ENCODE results near the gene CEP72.
"Not testable (repeated sequence)": the region's sequence is repeated elsewhere in the genome, so short reads cannot be mapped to it uniquely, and the experiment has no call there.

CEP72 gene

DNA sequence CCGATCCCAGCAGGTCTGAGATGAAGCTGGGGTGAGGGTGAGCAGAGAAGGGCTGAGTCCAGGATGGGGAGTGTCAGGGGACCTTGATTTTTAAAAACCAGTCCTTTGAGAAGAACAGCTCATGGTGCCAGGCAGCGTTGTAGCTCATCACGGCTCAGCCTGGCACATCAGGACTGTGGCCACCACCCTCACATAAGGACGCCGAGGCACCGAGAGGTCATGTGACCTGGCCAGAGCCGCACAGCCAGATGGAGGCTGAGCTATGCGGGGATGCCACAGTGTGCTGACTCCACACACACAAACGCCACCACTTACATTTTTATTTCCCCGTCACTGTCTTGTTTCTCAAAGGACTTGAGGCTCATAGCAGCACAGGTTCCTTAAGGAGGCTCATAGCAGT lies 32.9 kb upstream of the CEP72 start:
- Histone ChIP-seq H3K4me3 (no peak overlapping the region), H3K27ac (no peak overlapping the region)

- H3K4me3 ChIP-seq: no peak overlapping the region
- no peak overlapping the region for H3K27ac ChIP-seq
Observed at GRCh38 chr5:579746-580366, 32.3 kb upstream of the CEP72 start.

DNA sequence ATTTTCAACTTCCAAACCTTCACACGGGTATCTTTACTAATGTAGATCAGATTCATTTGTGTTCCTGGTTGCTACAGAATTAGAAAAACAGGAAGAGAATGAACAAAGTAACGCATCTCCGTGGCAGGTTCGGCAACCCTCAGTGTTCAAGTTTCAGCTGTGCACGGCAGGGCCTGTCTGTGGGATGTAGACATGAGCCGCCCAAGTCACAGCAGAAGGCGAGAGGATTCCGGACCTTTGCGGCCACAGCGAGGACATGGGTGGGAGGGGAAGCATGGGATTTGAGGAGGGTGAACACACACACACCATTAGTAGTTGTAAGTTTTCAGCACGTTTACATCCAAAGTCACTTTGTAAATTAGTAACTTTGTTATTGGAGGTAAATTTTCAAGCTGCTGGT lies 31.7 kb upstream of the CEP72 start:
- H3K27ac ChIP-seq: no peak overlapping the region
- H3K4me3 ChIP-seq: no peak overlapping the region

DNA sequence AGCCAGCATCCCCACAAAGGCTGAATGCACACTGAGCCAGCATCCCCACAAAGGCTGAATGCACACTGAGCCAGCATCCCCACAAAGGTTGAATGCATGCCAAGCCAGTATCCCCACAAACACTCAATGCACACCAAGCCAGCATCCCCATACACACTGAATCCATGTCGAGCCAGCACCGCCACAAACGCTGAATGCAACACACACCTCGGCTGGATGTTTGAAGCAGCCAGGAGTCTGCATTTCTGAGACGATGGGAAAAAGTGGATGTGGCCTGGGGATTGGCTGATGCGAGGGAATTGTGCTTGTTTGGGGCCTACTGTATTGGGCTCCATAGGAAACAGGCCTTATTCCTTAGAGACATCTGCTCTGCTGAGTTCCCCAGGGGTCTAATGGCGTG lies 30.9 kb upstream of the CEP72 start:
- H3K4me3 ChIP-seq: no peak overlapping the region
- no peak overlapping the region for H3K27ac ChIP-seq

DNA sequence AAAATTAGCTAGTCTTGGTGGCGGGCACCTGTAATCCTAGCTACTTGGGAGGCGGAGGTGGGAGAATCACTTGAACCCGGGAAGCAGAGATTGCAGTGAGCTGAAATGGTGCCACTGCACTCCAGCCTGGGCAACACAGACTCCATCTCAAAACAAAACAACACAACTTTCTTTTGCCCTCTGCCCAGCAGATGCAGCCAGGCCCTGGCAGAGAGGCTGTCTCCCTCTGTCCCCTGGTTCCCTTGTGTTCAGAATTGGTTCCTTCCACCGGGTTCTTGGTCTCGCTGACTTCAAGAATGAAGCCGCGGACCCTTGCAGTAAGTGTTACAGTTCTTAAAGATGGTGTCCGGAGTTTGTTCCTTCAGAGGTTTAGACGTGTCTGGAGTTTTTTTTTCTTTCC lies 30.2 kb upstream of the CEP72 start:
- no peak overlapping the region for H3K27ac ChIP-seq

DNA sequence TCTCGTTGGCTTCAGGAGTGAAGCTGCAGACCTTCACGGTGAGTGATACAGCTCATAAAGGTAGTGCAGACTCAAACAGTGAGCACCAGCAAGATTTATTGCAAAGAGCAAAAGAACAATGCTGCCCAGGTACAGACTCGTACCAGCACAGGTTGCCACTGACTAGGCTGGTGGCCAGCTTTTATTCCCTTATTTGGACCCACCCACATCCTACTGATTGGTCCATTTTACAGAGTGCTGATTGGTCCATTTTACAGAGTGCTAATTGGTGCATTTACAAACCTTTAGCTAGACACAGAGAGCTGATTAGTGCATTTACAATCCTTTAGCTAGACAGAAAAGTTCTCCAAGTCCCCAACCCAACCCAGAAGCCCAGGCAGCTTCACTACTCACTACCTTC lies 29.7 kb upstream of the CEP72 start:
- not testable (repeated sequence) for H3K4me3 ChIP-seq, H3K27ac ChIP-seq

More for the DNA sequence above, 30.2 kb upstream of the CEP72 start:
- H3K4me3 ChIP-seq: no peak overlapping the region

DNA sequence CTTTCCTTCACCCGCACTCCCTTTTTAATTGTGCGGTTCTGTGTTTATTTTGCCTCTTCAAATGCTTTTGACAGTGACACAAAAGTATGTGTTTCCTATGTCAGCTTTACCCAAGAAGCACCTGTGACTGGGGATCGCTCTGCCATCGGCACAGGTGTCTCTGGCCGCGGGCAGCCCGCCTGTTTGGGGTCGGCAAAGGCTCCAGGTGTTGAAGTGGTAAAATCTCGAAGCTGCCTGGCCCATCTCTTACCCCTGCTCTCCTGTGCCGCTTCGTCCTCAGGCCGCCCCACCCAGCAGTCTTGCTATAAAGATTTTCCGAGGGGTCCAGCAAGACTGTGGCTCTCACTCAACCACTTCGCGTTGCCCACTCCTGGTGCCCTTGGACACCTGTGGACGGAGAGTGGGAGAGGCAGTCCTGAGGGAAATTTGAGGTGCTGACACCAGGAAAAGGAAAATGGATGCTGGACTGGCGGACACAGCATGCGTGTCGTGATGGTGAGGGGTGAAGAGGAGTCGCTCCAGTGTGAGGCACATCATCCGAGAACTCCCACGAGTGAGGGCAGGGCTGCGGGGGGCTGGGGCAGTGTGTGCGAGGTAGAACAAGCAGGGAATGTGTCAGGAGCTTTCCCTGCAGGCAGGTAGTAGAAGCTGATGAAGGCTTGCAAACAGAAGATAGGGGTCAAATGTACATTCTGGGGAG lies 29.1 kb upstream of the CEP72 start:
- Histone ChIP-seq H3K27ac (no peak overlapping the region), H3K4me3 (no peak overlapping the region)

DNA sequence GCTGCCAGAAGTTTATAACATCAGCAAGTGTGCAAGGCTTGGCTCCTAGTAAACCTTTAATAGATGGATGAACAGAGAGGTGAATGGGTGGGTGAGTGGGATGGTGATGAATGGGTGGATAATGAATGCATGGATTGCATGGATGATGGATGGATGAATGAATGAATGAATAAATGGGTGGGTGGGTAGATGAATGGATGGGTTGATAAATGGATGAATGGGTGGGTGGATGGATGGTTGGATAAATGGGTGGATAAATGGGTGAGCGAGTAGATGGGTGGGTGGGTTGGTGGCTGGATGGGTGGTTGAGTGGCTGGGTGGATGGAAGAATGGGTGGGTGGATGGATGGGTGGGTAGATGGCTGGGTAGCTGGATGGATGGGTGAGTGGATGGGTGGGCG lies 28.5 kb upstream of the CEP72 start:
- Histone ChIP-seq H3K4me3 (no peak overlapping the region), H3K27ac (no peak overlapping the region)

DNA sequence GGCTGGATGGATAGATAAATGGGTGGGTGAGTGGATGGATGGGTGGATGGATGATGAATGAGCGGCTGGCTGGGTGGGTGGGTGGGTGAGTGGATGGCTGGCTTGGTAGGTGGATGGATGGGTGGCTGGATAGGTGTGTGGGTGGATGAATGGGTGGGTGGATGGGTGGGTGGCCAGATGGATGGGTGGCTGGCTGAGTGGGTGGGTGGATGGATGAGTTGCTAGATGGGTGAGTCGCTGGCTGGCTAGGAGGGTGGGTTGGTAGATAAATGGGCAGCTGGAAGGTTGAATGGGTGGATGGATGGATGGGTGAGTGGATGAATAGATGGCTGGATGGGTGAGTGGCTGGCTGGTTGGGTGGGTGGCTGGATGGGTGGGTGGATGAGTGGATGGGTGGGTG lies 27.9 kb upstream of the CEP72 start:
- no peak overlapping the region for H3K27ac ChIP-seq
- no peak overlapping the region for H3K4me3 ChIP-seq

GRCh38 chr5:584846-585245 lies 27.3 kb upstream of the CEP72 start:
- H3K27ac ChIP-seq: no peak overlapping the region
- H3K4me3 ChIP-seq: no peak overlapping the region

DNA sequence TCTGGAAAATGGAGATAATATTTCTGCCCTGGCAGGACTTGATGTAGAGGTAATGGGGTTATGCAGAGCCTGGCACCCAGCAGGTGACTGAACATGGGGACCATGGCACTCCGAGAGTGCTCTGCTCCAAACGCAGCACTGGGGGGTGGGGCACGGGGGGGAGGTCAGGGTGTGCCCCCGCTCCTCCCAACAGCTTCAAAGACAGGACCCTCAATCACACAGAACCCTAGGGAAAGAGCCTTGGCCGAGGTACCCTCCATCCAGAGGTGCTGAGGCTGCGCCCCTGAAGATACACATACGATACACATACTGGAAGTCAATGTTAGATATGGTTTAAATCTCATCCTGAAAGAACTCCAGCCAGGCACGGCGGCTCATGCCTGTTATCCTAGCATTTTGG lies 26.6 kb upstream of the CEP72 start:
- no peak overlapping the region for H3K27ac ChIP-seq
- H3K4me3 ChIP-seq: no peak overlapping the region

- no peak overlapping the region for H3K27ac ChIP-seq
- H3K4me3 ChIP-seq: no peak overlapping the region
Observed at GRCh38 chr5:585962-586628, 26.0 kb upstream of the CEP72 start.

GRCh38 chr5:586751-587285 lies 25.3 kb upstream of the CEP72 start:
- no peak overlapping the region for H3K27ac ChIP-seq
- no peak overlapping the region for H3K4me3 ChIP-seq

GRCh38 chr5:587403-587802 lies 24.7 kb upstream of the CEP72 start:
- H3K27ac ChIP-seq: no peak overlapping the region
- no peak overlapping the region for H3K4me3 ChIP-seq

- H3K4me3 ChIP-seq: no peak overlapping the region
- no peak overlapping the region for H3K27ac ChIP-seq
Observed at GRCh38 chr5:588406-588995, 23.6 kb upstream of the CEP72 start.

DNA sequence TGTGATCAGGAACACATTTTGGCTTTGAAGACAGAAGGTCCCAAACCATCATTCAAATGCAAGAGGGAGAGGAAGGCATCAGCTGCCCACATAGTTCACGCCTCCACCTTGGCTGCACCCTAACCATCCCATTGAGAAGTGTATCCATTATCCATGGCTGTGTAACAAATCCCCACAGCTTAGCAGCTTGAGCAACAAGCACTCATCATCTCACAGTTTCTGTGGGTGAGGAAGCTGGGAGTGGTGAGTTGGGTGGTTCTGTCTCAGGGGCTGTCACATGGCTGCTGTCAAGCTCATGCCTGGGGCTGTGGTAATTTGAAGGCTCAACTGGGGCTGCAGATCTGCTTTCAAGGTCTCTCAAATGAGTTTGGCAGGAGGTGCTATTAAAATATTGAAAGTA lies 23.0 kb upstream of the CEP72 start:
- Histone ChIP-seq H3K4me3 (no peak overlapping the region), H3K27ac (no peak overlapping the region)

DNA sequence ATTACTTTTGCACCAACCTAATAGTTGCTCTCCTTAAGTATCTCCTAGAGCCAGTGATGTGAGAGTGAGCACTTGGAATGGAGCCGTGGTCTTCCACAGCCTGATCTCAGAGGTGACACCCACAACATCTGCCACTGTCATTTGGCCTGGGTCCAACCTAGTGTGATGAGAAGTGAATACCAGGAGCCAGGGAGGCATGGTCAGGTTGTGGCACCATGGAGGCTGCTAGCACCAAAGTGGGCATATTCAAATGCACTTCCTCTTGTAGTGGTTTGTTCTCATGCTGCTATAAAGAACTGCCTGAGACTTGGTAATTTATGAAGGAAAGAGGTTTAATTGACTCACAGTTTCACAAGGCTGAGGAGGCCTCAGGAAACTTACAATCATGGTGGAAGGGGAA lies 22.6 kb upstream of the CEP72 start:
- H3K4me3 ChIP-seq: no peak overlapping the region
- no peak overlapping the region for H3K27ac ChIP-seq

DNA sequence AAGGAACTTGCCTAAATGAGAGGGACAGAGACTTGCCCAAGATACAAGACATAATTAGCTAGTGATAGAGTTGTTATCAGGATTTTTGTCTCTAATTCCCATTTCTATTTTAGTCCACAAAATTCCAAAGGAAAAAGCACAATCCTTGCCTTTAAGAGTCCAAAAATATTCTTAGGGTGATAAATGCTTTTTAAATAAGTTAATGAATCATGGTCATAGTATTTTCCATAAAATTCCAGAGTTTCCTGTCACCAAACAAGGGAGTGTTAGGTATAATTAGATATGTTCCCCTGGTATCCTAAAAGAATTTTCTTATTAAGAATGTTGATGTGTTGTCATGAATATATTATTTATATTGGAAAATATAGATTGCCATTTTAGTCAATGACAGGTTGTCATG lies 21.8 kb upstream of the CEP72 start:
- no peak overlapping the region for H3K4me3 ChIP-seq
- no peak overlapping the region for H3K27ac ChIP-seq

GRCh38 chr5:591746-592145 lies 20.4 kb upstream of the CEP72 start:
- Histone ChIP-seq H3K4me3 (no peak overlapping the region), H3K27ac (no peak overlapping the region)

DNA sequence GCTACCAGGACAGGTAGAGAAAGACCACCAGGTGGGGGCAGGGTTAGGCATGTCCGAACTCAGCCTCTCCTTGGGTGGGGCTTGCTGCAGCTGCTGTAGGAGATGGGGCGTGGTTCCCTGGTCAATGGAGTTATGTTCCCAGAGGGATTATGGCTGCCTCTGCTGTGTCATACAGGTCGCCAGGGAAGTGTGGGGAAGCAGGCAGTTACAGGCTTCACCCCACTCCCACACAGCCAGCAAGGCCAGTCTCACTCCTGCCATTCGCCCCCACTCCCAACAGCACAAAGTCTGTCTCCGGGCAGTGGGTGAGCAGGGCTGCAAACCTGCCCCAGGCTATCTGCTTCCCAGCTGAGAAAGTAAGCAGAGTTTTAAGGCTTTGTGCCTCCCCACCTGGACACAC lies 20.0 kb upstream of the CEP72 start:
- Histone ChIP-seq H3K4me3 (no peak overlapping the region), H3K27ac (no peak overlapping the region)

GRCh38 chr5:593511-593910 lies 18.6 kb upstream of the CEP72 start:
- H3K27ac ChIP-seq: no peak overlapping the region
- H3K4me3 ChIP-seq: no peak overlapping the region

Measured in skin epidermis (tissue), 12 donors.